SK-N-SH treated with all-trans-retinoic acid at 6 μM for 48 hours (cell line): ENCODE data around the gene COL4A1.

Experiments used
- ESRRG ChIP-seq: fragments of 250-450 bp; sonication (Bioruptor Pico); IDR thresholded peaks from 2 replicates; pipeline ENCODE4 v1.6.1; 2021; ENCODE audit warnings: mild to moderate bottlenecking
- ZFP3 ChIP-seq: fragments of 250-450 bp; sonication (Bioruptor Pico); IDR thresholded peaks from 2 replicates; pipeline ENCODE4 v1.5.0; 2020; ENCODE audit warnings: mild to moderate bottlenecking, moderate library complexity
- ZNF8 ChIP-seq: fragments of 450-650 bp; formaldehyde crosslinking; IDR thresholded peaks from 2 replicates; pipeline ENCODE4 v1.5.0; 2020; ENCODE audit warnings: mild to moderate bottlenecking, moderate library complexity
- TF ChIP-seq, protein P1 (sequence below): fragments of 250-450 bp; sonication (Bioruptor Pico); IDR thresholded peaks from 2 replicates; pipeline ENCODE4 v1.5.1; 2020; ENCODE audit warnings: low read depth, mild to moderate bottlenecking, moderate library complexity
- TF ChIP-seq, protein P2 (sequence below): fragments of 250-450 bp; sonication (Bioruptor Pico); IDR thresholded peaks from 2 replicates; pipeline ENCODE4 v1.8.0; 2020; ENCODE audit warnings: mild to moderate bottlenecking, moderate library complexity, borderline replicate concordance

DNA sequence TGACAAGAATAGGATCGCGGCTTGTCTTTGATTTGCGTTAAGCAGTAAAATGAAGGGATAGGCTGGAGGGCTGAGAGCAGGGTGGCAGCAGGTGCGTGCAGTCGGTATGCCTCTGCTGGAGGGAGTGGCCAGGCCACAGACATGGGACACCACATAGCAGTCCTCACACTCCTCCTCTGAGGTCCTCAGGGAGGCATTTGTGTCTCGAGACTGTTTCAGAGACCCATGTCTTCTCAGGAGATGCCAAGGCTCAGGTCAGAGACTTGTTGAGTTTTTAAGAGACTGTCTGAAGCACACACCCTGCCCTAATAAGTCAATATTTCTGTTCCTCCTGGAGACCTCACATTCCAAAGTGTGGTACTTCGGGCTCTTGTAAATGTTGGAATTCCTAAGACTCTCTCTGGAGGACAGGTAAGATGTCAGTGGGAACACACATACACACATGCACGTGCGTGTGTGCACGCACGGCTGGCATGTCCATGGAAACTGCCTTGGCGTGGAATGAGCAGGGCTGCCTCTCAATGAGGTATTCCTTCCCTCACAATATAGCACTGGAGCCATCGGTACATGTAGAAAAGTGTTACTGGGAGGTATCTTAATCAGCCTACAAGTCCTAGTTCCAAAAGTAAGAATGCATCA, 46.5 kb upstream of the COL4A1 start:
- TF ChIP-seq ZFP3 (CRISPR knock-in tag) (no peak), ZNF8 (CRISPR knock-in tag) (no peak), ESRRG (no peak)
- TF ChIP-seq, protein P1, sequence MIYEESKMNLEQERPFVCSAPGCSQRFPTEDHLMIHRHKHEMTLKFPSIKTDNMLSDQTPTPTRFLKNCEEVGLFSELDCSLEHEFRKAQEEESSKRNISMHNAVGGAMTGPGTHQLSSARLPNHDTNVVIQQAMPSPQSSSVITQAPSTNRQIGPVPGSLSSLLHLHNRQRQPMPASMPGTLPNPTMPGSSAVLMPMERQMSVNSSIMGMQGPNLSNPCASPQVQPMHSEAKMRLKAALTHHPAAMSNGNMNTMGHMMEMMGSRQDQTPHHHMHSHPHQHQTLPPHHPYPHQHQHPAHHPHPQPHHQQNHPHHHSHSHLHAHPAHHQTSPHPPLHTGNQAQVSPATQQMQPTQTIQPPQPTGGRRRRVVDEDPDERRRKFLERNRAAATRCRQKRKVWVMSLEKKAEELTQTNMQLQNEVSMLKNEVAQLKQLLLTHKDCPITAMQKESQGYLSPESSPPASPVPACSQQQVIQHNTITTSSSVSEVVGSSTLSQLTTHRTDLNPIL, result no peak
- TF ChIP-seq, protein P2, sequence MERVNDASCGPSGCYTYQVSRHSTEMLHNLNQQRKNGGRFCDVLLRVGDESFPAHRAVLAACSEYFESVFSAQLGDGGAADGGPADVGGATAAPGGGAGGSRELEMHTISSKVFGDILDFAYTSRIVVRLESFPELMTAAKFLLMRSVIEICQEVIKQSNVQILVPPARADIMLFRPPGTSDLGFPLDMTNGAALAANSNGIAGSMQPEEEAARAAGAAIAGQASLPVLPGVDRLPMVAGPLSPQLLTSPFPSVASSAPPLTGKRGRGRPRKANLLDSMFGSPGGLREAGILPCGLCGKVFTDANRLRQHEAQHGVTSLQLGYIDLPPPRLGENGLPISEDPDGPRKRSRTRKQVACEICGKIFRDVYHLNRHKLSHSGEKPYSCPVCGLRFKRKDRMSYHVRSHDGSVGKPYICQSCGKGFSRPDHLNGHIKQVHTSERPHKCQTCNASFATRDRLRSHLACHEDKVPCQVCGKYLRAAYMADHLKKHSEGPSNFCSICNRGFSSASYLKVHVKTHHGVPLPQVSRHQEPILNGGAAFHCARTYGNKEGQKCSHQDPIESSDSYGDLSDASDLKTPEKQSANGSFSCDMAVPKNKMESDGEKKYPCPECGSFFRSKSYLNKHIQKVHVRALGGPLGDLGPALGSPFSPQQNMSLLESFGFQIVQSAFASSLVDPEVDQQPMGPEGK (CRISPR knock-in tag), result no peak
